HG02852 (cell line): ENCODE results near the gene TM4SF20.

Experiments used
- ATAC-seq: cut with Tn5 transposase; IDR thresholded peaks from one replicate; pipeline ENCODE4 v1.9.1; 2021; ENCODE audit warnings: mild to moderate bottlenecking, moderate library complexity; ENCODE audit not compliant: unreplicated experiment

TM4SF20 gene

DNA sequence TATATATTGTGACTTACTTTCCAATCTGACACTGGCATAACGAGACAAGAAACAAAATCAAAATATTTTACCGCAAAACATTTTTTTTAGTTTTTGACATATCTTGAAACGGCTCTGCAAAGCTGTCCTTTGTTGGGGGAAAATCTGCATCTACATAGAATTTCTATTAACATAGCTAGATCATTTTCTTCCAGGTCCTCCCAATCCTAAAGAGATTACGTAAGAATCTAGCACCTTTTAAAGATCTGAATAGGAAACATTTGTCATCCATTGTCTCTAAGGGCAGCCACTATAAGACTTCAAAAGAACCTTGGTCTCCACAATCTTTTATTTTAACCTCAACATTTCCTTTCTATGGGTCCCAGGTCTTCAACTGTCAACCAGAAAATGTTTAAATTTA lies 55.3 kb downstream of the TM4SF20 start:
- ATAC-seq: no peak

DNA sequence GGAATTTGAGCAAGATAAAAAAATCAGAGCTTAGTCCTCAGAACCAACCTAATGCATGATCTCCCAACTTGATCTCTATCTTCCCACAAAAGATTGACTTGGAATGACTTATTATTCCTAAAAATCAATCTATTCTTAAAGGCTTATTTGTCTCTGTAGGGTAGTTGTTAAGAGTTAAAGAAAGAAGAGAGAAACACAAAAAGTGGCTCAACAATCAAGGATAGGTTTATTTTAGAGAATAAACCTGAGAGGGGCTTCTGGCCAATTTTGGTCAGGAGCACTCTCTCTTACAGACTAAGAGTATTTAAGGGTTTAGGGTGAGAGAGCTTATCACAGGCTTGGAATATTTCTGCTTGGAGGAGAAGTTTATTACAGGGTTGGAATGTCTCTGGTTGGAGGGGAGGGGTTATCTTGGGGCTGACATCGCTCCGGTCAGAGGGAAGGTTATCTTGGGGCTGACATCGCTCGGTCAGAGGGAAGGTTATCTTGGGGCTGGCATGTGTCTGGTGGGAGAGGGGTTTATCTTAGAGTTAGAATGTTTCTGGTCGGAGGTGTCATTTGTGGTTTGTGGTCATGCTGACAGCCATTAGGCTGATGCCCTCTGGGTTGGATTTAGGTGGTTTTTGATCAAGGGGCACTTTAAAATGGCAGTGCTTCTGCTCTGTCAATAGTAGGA lies 56.4 kb downstream of the TM4SF20 start:
- ATAC-seq: no peak

DNA sequence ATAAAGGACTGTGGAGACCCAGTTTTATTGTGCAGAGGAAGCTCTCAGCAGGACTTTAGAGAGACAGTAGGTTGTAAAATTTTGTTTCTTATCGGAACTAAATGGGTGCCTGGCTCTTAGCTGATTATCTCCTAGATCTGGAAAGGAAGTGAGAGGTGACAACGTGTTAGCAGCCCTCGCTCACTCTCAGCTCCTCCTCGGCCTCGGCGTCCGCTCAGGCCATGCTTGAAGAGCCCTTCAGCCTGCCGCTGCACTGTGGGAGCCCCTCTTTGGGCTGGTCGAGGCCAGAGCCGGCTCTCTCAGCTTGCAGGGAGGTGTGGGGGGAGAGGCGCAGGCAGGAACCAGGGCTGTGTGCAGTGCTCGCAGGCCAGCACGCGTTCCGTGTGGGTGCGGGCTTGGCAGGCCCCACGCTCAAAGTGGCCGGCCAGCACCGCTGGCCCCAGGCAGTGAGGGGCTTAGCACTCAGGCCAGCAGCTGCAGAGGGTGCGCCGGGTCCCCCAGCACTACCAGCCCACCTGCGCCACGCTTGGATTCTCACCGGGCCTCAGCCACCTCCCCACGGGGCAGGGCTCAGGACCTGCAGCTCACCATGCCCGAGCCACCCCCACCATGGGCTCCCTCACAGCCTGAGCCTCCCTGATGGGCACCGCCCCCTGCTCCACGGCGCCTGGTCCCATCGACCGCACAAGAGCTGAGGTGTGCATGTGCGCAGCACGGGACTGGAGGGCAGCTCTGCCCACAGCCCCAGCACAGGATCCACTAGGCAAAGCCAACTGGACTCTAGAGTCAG lies 58.6 kb downstream of the TM4SF20 start:
- ATAC-seq: no peak

DNA sequence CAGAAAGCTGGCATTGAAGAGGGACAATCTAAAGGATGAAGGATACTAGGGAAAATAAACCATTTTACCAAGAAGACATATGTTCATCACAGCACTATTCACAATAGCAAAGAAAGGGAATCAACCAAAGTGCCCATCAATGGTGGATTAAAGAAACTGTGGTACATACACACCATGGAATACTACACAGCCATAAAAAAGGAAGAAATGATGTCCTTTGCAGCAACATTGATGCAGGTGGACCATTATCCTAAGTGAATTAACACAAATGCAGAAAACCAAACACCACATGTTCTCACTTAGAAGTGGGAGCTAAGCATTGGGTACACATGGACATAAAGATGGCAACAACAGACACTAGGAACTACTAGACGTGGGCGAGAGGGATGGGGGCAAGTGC lies 61.3 kb downstream of the TM4SF20 start:
- no peak for ATAC-seq

DNA sequence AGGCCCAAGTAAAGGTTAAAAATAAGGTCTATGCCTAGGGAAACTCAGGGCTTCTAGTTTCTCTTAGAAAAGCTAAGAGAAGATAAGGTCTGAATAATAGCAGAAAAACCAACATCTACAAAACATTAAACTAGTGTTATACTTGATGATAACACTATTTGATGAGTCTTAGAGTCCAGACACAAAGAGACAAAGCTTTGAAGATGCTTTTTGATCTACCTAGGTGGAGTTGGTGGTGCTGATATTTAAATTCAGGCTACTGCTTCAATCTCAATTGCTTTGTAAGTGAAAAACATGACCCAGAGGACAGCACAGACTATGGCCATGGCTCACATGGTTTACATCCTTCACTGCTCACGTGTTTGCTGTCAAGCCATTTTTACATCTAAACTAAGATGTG lies 65.8 kb downstream of the TM4SF20 start:
- ATAC-seq: no peak

DNA sequence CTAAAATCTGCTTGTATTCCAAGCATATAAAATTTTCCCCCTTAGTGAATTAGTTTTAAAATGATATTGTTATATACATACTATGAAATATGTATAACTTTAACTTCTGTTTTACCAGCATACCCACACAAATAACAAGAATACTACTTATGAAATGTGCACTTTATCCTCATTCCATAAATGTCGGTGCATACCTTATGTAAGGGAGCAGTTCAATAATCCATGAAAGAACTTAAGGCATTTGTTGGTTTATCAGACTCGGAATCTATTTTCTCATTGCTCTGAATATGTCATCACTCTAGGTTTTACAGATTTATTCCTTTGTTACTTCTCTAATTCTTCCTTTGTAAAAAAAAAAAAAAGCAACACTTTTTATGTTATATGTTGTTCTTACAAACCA lies 66.5 kb downstream of the TM4SF20 start:
- ATAC-seq: no peak
